Calu3 (cell line): ENCODE data around the gene GUCY2D. TPM values are rescaled to one million over a fixed set of nuclear protein-coding genes. Genes with fewer than 3 reads are reported as not detected.
A peak's percentile ranks its signal among the peaks of the same experiment; 100 is the strongest.

ENCODE experiments used
- BruUV-seq: library from RNA; stranded (reverse); fragments of 400-500 nt; replicated peaks from 2 replicates; lab custom pipeline; 2021; lab: Mats Ljungman, UMichigan
- CTCF ChIA-PET: fragments of 300-600 bp; sonication (Branson Sonifier 250); formaldehyde crosslinking; loops from one replicate; lab custom pipeline; 2022; ENCODE audit warnings: antibody characterized with exemption; lab: Charles Lee
- DNase-seq: peaks from one replicate; pipeline ENCODE4 v3.0.0; 2022
- H3K27ac Mint-ChIP-seq: one replicate; pipeline ENCODE4 v1.8.0; 2022; ENCODE audit warnings: mixed read lengths; ENCODE audit not compliant: unreplicated experiment
- H3K27me3 Mint-ChIP-seq: one replicate; pipeline ENCODE4 v1.8.0; 2022; ENCODE audit warnings: mixed read lengths; ENCODE audit not compliant: unreplicated experiment
- H3K36me3 Mint-ChIP-seq: one replicate; pipeline ENCODE4 v1.8.0; 2022; ENCODE audit warnings: mild to moderate bottlenecking, moderate library complexity, mixed read lengths; ENCODE audit not compliant: insufficient read depth, unreplicated experiment
- H3K4me1 Mint-ChIP-seq: one replicate; pipeline ENCODE4 v1.8.0; 2022; ENCODE audit warnings: mild to moderate bottlenecking, low read depth, mixed read lengths; ENCODE audit not compliant: unreplicated experiment
- H3K4me3 Mint-ChIP-seq: one replicate; pipeline ENCODE4 v1.8.0; 2022; ENCODE audit warnings: mild to moderate bottlenecking, low read depth, moderate library complexity, mixed read lengths; ENCODE audit not compliant: unreplicated experiment
- H3K9me3 Mint-ChIP-seq: one replicate; pipeline ENCODE4 v1.8.0; 2022; ENCODE audit warnings: low read depth, mixed read lengths; ENCODE audit not compliant: unreplicated experiment
- intact Hi-C: fragments of 100-400 bp; cut with micrococcal nuclease; formaldehyde crosslinking; loops from one replicate; pipeline ENCODE4 v1.10.0; 2022; ENCODE audit not compliant: unreplicated experiment
- total RNA-seq: library from RNA; stranded (reverse); gene quantifications from 2 replicates; pipeline ENCODE4 v1.2.3, GENCODE V29; 2022
- TF ChIP-seq, protein P1 (sequence below): fragments of 200-600 bp; IDR thresholded peaks from one replicate; pipeline ENCODE4 v1.8.0; 2022; ENCODE audit warnings: antibody characterized with exemption; ENCODE audit not compliant: unreplicated experiment

Gene GUCY2D
- total RNA-seq, 1 experiment from 2014 or later: not detected

- peak; percentile 44 for DNase-seq
- Mint-ChIP-seq H3K27me3 (peaks cover 19% of the 10 kb centered on the region), H3K9me3 (no peaks in the 10 kb centered on the region), H3K36me3 (no peaks in the 10 kb centered on the region), H3K4me1 (no peaks in the 10 kb centered on the region), H3K4me3 (no peak overlapping the region), H3K27ac (no peak overlapping the region)
- CTCF ChIA-PET: interaction anchor here (0.6 to 0.9 kb wide), 2 partner anchors 8 to 59 kb away, joined by 3 read pairs; no protein-coding TSS in a partner anchor
- TF ChIP-seq, protein P1, sequence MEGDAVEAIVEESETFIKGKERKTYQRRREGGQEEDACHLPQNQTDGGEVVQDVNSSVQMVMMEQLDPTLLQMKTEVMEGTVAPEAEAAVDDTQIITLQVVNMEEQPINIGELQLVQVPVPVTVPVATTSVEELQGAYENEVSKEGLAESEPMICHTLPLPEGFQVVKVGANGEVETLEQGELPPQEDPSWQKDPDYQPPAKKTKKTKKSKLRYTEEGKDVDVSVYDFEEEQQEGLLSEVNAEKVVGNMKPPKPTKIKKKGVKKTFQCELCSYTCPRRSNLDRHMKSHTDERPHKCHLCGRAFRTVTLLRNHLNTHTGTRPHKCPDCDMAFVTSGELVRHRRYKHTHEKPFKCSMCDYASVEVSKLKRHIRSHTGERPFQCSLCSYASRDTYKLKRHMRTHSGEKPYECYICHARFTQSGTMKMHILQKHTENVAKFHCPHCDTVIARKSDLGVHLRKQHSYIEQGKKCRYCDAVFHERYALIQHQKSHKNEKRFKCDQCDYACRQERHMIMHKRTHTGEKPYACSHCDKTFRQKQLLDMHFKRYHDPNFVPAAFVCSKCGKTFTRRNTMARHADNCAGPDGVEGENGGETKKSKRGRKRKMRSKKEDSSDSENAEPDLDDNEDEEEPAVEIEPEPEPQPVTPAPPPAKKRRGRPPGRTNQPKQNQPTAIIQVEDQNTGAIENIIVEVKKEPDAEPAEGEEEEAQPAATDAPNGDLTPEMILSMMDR: no peak
- intact Hi-C loops: loop anchor here (5.0 kb wide), 1 partner anchor 255 kb away; no protein-coding TSS in a partner anchor
- BruUV-seq: no TSS peak
Observed at GRCh38 chr17:7997186-7997585, 5.2 kb upstream of the GUCY2D start.

GRCh38 chr17:8002721-8003593 is 542 bp downstream of the GUCY2D start:
- no peaks in the 10 kb centered on the region for H3K4me1 Mint-ChIP-seq
- CTCF ChIA-PET: no interaction called here
- peaks cover 66% of the 10 kb centered on the region for H3K27me3 Mint-ChIP-seq
- no peak for DNase-seq
- intact Hi-C loops: no loop called here
- BruUV-seq: no TSS peak
- H3K36me3 Mint-ChIP-seq: no peaks in the 10 kb centered on the region
- no peak overlapping the region for H3K4me3 Mint-ChIP-seq
- no peak overlapping the region for H3K27ac Mint-ChIP-seq
- TF ChIP-seq, protein P1: no peak
- no peaks in the 10 kb centered on the region for H3K9me3 Mint-ChIP-seq

- intact Hi-C loops: no loop called here
- Mint-ChIP-seq H3K27ac (no peak overlapping the region), H3K9me3 (no peaks in the 10 kb centered on the region), H3K36me3 (no peaks in the 10 kb centered on the region), H3K4me1 (no peaks in the 10 kb centered on the region), H3K27me3 (peaks cover 74% of the 10 kb centered on the region), H3K4me3 (no peak overlapping the region)
- no TSS peak for BruUV-seq
- CTCF ChIA-PET: no interaction called here
- TF ChIP-seq, protein P1: no peak
- no peak for DNase-seq
Observed at GRCh38 chr17:8003594-8004181, 1.3 kb downstream of the GUCY2D start.

GRCh38 chr17:8004899-8005298 is 2.5 kb downstream of the GUCY2D start:
- H3K4me1 Mint-ChIP-seq: no peaks in the 10 kb centered on the region
- peaks cover 75% of the 10 kb centered on the region for H3K27me3 Mint-ChIP-seq
- H3K36me3 Mint-ChIP-seq: no peaks in the 10 kb centered on the region
- intact Hi-C loops: no loop called here
- no TSS peak for BruUV-seq
- H3K4me3 Mint-ChIP-seq: no peak overlapping the region
- no peaks in the 10 kb centered on the region for H3K9me3 Mint-ChIP-seq
- CTCF ChIA-PET: no interaction called here
- DNase-seq: no peak
- no peak overlapping the region for H3K27ac Mint-ChIP-seq
- TF ChIP-seq, protein P1: no peak
